Measurements from ENCODE around the gene MKKS. TPM values are rescaled to one million over a fixed set of nuclear protein-coding genes. Genes with fewer than 3 reads are reported as not detected.
A peak's percentile ranks its signal among the peaks of the same experiment; 100 is the strongest.

MKKS gene
- total and polyA plus RNA-seq, 2 of the 13 experiments (the other 11 are each of a cell fraction or from before 2014, with no cell fraction given) = 26.7 to 34.5 TPM

GRCh38 chr20:10367943-10368701 lies 65.9 kb downstream of the MKKS start (continued):
- TF ChIP-seq ZNF770 (CRISPR knock-in tag; IDR thresholded peaks at IDR 0.05) (peak; percentile 47; the same call in 1 of the 2 replicates), BORCS8-MEF2B (CRISPR knock-in tag; IDR thresholded peaks at IDR 0.05) (peak; percentile 33; the same call in 1 of the 2 replicates), ZFP36 (IDR thresholded peaks at IDR 0.05; ENCODE audit: borderline replicate concordance, low read depth, low read length, partially characterized antibody) (no peak), ZNF816 (CRISPR knock-in tag; IDR thresholded peaks at IDR 0.05; ENCODE audit: borderline replicate concordance) (no peak), TBP (CRISPR knock-in tag; IDR thresholded peaks at IDR 0.05) (no peak), TP53 (CRISPR knock-in tag; conservative IDR thresholded peaks at IDR 0.05) (no peak), CSRNP2 (CRISPR knock-in tag; conservative IDR thresholded peaks at IDR 0.05; ENCODE audit: low read depth) (no peak), SSRP1 (CRISPR knock-in tag; IDR thresholded peaks at IDR 0.05) (no peak), HMGXB4 (CRISPR knock-in tag; IDR thresholded peaks at IDR 0.05; ENCODE audit: borderline replicate concordance in 1 of 2, low read depth in 1 of 2) (no peak; a peak in 1 of 4 replicates), ZFP82 (CRISPR knock-in tag; IDR thresholded peaks at IDR 0.05; ENCODE audit: borderline replicate concordance) (peak; percentile 75; the same call in 1 of the 2 replicates), ZNF614 (CRISPR knock-in tag; IDR thresholded peaks at IDR 0.05; ENCODE audit: borderline replicate concordance) (no peak; the same call in 1 of the 2 replicates), ZFP41 (CRISPR knock-in tag; IDR thresholded peaks at IDR 0.05; ENCODE audit: borderline replicate concordance) (no peak), ZMAT5 (CRISPR knock-in tag; IDR thresholded peaks at IDR 0.05; ENCODE audit: borderline replicate concordance, low read depth) (no peak), ZNF777 (CRISPR knock-in tag; IDR thresholded peaks at IDR 0.05) (no peak), ZNF768 (CRISPR knock-in tag; IDR thresholded peaks at IDR 0.05) (no peak), CSRNP1 (CRISPR knock-in tag; IDR thresholded peaks at IDR 0.05) (0 out of 2 replicates have a peak, but pooled peaks have one; percentile 66), ZEB1 (IDR thresholded peaks at IDR 0.05; ENCODE audit: insufficient replicate concordance, low read depth) (peak; percentile 61)

Data from HepG2 (cell line).